Adrenal gland (tissue), 5 donors: ENCODE data around the gene SMIM38.

Experiments
- POLR2A ChIP-seq, 2 donors: fragments of 450-650 bp; IDR thresholded peaks; one replicate each; pipeline ENCODE4 v1.6.1; 2017; ENCODE audit warnings: antibody characterized with exemption in 2 of 2, mild to moderate bottlenecking in 2 of 2, moderate library complexity in 1 of 2
- TF ChIP-seq, protein P1 (sequence below), 6 experiments: fragments of 450-650 bp in 4 of 6; fragments of 200-600 bp in 2 of 6; sonication (generic) in 1 of 6; IDR thresholded peaks; 1 replicate in 5 of 6; 2 replicates in 1 of 6; pipeline versions ENCODE4 v1.5.1 to v1.8.0; 2016 to 2021; ENCODE audit warnings: antibody characterized with exemption in 6 of 6, mild to moderate bottlenecking in 2 of 6, moderate library complexity in 1 of 6
- donor health status: DM: no; HTN: no; CAD: no.

- TF ChIP-seq, protein P1, sequence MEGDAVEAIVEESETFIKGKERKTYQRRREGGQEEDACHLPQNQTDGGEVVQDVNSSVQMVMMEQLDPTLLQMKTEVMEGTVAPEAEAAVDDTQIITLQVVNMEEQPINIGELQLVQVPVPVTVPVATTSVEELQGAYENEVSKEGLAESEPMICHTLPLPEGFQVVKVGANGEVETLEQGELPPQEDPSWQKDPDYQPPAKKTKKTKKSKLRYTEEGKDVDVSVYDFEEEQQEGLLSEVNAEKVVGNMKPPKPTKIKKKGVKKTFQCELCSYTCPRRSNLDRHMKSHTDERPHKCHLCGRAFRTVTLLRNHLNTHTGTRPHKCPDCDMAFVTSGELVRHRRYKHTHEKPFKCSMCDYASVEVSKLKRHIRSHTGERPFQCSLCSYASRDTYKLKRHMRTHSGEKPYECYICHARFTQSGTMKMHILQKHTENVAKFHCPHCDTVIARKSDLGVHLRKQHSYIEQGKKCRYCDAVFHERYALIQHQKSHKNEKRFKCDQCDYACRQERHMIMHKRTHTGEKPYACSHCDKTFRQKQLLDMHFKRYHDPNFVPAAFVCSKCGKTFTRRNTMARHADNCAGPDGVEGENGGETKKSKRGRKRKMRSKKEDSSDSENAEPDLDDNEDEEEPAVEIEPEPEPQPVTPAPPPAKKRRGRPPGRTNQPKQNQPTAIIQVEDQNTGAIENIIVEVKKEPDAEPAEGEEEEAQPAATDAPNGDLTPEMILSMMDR (IDR thresholded peaks at IDR 0.05), result no peak
- TF ChIP-seq POLR2A (IDR thresholded peaks at IDR 0.05), result no peak
Observed at GRCh38 chr11:69148806-69149205, 6.9 kb upstream of the SMIM38 start.
